Esophagus squamous epithelium (tissue), 4 donors: Measurements from ENCODE around the gene HOXD10.

Experiments used
- POLR2A ChIP-seq, 4 donors: fragments of 450-650 bp; IDR thresholded peaks; one replicate each; pipeline ENCODE4 v1.6.1; 2017; ENCODE audit warnings: antibody characterized with exemption in 4 of 4, mild to moderate bottlenecking in 4 of 4, moderate library complexity in 3 of 4
- TF ChIP-seq, protein P1 (sequence below), 6 experiments: fragments of 450-650 bp in 4 of 6; fragments of 200-600 bp in 2 of 6; sonication (generic) in 2 of 6; IDR thresholded peaks; one replicate each; pipeline ENCODE4 v1.5.1; 2016 to 2019; ENCODE audit warnings: antibody characterized with exemption in 6 of 6, mild to moderate bottlenecking in 4 of 6, moderate library complexity in 4 of 6

GRCh38 chr2:176082824-176083751 lies 33.5 kb upstream of the HOXD10 start:
- TF ChIP-seq POLR2A (IDR thresholded peaks at IDR 0.05): no peak
- TF ChIP-seq, protein P1, sequence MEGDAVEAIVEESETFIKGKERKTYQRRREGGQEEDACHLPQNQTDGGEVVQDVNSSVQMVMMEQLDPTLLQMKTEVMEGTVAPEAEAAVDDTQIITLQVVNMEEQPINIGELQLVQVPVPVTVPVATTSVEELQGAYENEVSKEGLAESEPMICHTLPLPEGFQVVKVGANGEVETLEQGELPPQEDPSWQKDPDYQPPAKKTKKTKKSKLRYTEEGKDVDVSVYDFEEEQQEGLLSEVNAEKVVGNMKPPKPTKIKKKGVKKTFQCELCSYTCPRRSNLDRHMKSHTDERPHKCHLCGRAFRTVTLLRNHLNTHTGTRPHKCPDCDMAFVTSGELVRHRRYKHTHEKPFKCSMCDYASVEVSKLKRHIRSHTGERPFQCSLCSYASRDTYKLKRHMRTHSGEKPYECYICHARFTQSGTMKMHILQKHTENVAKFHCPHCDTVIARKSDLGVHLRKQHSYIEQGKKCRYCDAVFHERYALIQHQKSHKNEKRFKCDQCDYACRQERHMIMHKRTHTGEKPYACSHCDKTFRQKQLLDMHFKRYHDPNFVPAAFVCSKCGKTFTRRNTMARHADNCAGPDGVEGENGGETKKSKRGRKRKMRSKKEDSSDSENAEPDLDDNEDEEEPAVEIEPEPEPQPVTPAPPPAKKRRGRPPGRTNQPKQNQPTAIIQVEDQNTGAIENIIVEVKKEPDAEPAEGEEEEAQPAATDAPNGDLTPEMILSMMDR (IDR thresholded peaks at IDR 0.05): no peak
